DND-41 (cell line): ENCODE measurements around the gene POLG2.

Source experiments
- ATAC-seq: fragments of 200-7000 bp; cut with Tn5 transposase; 3 replicates; pipeline ENCODE4 v1.9.1; 2021; ENCODE audit warnings: low read depth; ENCODE audit not compliant: insufficient read depth
- DNase-seq: peaks from one replicate; pipeline ENCODE4 v3.0.0-alpha.2; 2020
- H2AFZ ChIP-seq: 2 replicates; pipeline ENCODE4 v1.6.0; 2012; ENCODE audit warnings: low read depth, low read length
- H3K27ac ChIP-seq: 2 replicates; pipeline ENCODE4 v1.5.1; 2012; ENCODE audit warnings: low read length, inconsistent platforms
- H3K27me3 ChIP-seq: fragments of 200-600 bp; sonication (generic); 2 replicates; pipeline ENCODE4 v1.6.0; 2012; ENCODE audit warnings: low read length, mild to moderate bottlenecking, inconsistent platforms; ENCODE audit not compliant: insufficient read depth, poor library complexity
- H3K36me3 ChIP-seq: 2 replicates; pipeline ENCODE4 v1.5.1; 2012; ENCODE audit warnings: low read length, inconsistent platforms; ENCODE audit not compliant: insufficient read depth
- H3K4me1 ChIP-seq: 2 replicates; pipeline ENCODE4 v1.5.1; 2012; ENCODE audit warnings: mild to moderate bottlenecking, low read length; ENCODE audit not compliant: insufficient read depth
- H3K4me2 ChIP-seq: 2 replicates; pipeline ENCODE4 v1.6.0; 2012; ENCODE audit warnings: mild to moderate bottlenecking, moderate library complexity, low read length, inconsistent platforms; ENCODE audit not compliant: insufficient read depth
- H3K4me3 ChIP-seq, 2 experiments: fragments of 200-600 bp in 1 of 2; shearing (Covaris generic) in 1 of 2; 2 replicates each; pipeline ENCODE4 v1.5.1; 2012 to 2016; ENCODE audit warnings: inconsistent platforms in 2 of 2, low read length in 2 of 2, mild to moderate bottlenecking in 2 of 2, low read depth in 1 of 2, moderate library complexity in 1 of 2
- H3K79me2 ChIP-seq: 2 replicates; pipeline ENCODE4 v1.6.0; 2012; ENCODE audit warnings: low read length, inconsistent platforms; ENCODE audit not compliant: insufficient read depth
- H3K9ac ChIP-seq: 2 replicates; pipeline ENCODE4 v1.6.0; 2012; ENCODE audit warnings: low read depth, mild to moderate bottlenecking, inconsistent platforms, low read length, moderate library complexity
- H3K9me3 ChIP-seq: 2 replicates; pipeline ENCODE4 v1.5.1; 2012; ENCODE audit warnings: low read length, moderate library complexity, mild to moderate bottlenecking, inconsistent platforms; ENCODE audit not compliant: insufficient read depth, severe bottlenecking
- H4K20me1 ChIP-seq: 2 replicates; pipeline ENCODE4 v1.6.0; 2012; ENCODE audit warnings: low read length; ENCODE audit not compliant: insufficient read depth
- CTCF ChIP-seq: IDR thresholded peaks from 2 replicates; pipeline ENCODE4 v1.5.1; 2012; ENCODE audit warnings: borderline replicate concordance, low read length, moderate library complexity, mild to moderate bottlenecking; ENCODE audit not compliant: poor library complexity, severe bottlenecking; ENCODE audit errors: extremely low read depth
- EZH2 ChIP-seq: IDR thresholded peaks from 3 replicates; pipeline ENCODE4 v1.6.1; 2012; ENCODE audit warnings: borderline replicate concordance, low read depth, mild to moderate bottlenecking, moderate library complexity, low read length, inconsistent platforms; ENCODE audit not compliant: severe bottlenecking

Gene POLG2

GRCh38 chr17:64459284-64459747 lies 37.5 kb downstream of the POLG2 start:
- no peak overlapping the region for H3K4me2 ChIP-seq
- H3K4me3 ChIP-seq = no peak overlapping the region
- no peak overlapping the region for H3K9ac ChIP-seq
- ATAC-seq = no peak
- H3K27ac ChIP-seq = no peak overlapping the region
- TF ChIP-seq EZH2 (no peak), CTCF (no peak)
- H4K20me1 ChIP-seq = no peaks in the 10 kb centered on the region
- DNase-seq = no peak
- no peaks in the 10 kb centered on the region for H3K79me2 ChIP-seq
- H3K4me1 ChIP-seq = peaks cover 9% of the 10 kb centered on the region
- no peaks in the 10 kb centered on the region for H3K9me3 ChIP-seq
- H2AFZ ChIP-seq = no peak overlapping the region
- no peaks in the 10 kb centered on the region for H3K27me3 ChIP-seq
- H3K36me3 ChIP-seq = no peaks in the 10 kb centered on the region

GRCh38 chr17:64458756-64459155 lies 38.1 kb downstream of the POLG2 start:
- no peaks in the 10 kb centered on the region for H3K36me3 ChIP-seq
- ATAC-seq = no peak

GRCh38 chr17:64457156-64457555 lies 39.7 kb downstream of the POLG2 start:
- TF ChIP-seq EZH2 = no peak
- no peak for TF ChIP-seq CTCF
- no peak for ATAC-seq
- H3K4me2 ChIP-seq = no peak overlapping the region

More at GRCh38 chr17:64458756-64459155, 38.1 kb downstream of the POLG2 start:
- H3K9ac ChIP-seq = no peak overlapping the region
- H3K4me2 ChIP-seq = no peak overlapping the region
- H3K9me3 ChIP-seq = no peaks in the 10 kb centered on the region
- TF ChIP-seq EZH2 (no peak), CTCF (no peak)
- no peak overlapping the region for H3K4me3 ChIP-seq
- H3K4me1 ChIP-seq = peaks cover 9% of the 10 kb centered on the region
- H3K79me2 ChIP-seq = no peaks in the 10 kb centered on the region
- no peaks in the 10 kb centered on the region for H4K20me1 ChIP-seq
- H2AFZ ChIP-seq = no peak overlapping the region
- DNase-seq = no peak
- no peak overlapping the region for H3K27ac ChIP-seq
- no peaks in the 10 kb centered on the region for H3K27me3 ChIP-seq

More at GRCh38 chr17:64457156-64457555, 39.7 kb downstream of the POLG2 start:
- Histone ChIP-seq H3K9ac (no peak overlapping the region), H3K27ac (no peak overlapping the region), H3K27me3 (no peaks in the 10 kb centered on the region), H3K4me3 (no peak overlapping the region), H3K4me1 (peaks cover 9% of the 10 kb centered on the region), H3K36me3 (no peaks in the 10 kb centered on the region), H4K20me1 (no peaks in the 10 kb centered on the region), H3K79me2 (no peaks in the 10 kb centered on the region), H2AFZ (no peak overlapping the region), H3K9me3 (no peaks in the 10 kb centered on the region)
- DNase-seq = no peak
